Stimulated activated CD4-positive, alpha-beta T cell treated with anti-CD3 and anti-CD28 coated beads, Interleukin-2, amount 100 ng/mL, for 24 hours (primary cell): ENCODE results near the gene MEIOSIN.
"Not testable (repeated sequence)": the region's sequence is repeated elsewhere in the genome, so short reads cannot be mapped to it uniquely, and the experiment has no call there.

Source experiments
- DNase-seq, 2 donors: peaks; one replicate each; pipeline ENCODE4 v3.0.0-alpha.2; 2020

The MEIOSIN gene

GRCh38 chr19:45733160-45733810 lies at the start of gene MEIOSIN:
Gene MEIOSIN (plus strand): TSS chr19:45733439. CDS start chr19:45735377, 1,938 bp downstream.
- DNase-seq = no peak

DNA sequence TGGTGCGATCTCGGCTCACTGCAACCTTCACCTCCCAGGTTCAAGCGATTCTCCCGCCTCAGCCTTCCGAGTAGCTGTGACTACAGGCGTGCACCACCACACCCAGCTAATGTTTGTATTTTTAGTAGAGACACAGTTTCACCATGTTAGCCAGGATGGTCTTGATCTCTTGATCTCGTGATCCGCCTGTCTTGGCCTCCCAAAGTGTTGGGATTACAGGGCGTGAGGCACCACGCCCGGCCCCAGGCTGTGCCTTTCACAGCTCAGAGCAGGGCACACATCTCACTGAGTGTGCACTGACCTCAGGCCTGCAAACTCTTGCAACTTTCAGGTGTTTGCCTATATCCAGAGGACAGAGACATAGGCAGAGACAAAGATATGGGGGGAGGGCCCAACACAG lies 48.2 kb upstream of the MEIOSIN start:
- DNase-seq = not testable (repeated sequence)

GRCh38 chr19:45687599-45687998 lies 45.6 kb upstream of the MEIOSIN start:
- DNase-seq = no peak

- DNase-seq = peak; percentile 92 to 93
Observed at GRCh38 chr19:45691516-45692186, 41.6 kb upstream of the MEIOSIN start, which contains the start of gene SNRPD2. Gene SNRPD2 (minus strand): TSS chr19:45691953. CDS start chr19:45691888, 65 bp downstream.

DNA sequence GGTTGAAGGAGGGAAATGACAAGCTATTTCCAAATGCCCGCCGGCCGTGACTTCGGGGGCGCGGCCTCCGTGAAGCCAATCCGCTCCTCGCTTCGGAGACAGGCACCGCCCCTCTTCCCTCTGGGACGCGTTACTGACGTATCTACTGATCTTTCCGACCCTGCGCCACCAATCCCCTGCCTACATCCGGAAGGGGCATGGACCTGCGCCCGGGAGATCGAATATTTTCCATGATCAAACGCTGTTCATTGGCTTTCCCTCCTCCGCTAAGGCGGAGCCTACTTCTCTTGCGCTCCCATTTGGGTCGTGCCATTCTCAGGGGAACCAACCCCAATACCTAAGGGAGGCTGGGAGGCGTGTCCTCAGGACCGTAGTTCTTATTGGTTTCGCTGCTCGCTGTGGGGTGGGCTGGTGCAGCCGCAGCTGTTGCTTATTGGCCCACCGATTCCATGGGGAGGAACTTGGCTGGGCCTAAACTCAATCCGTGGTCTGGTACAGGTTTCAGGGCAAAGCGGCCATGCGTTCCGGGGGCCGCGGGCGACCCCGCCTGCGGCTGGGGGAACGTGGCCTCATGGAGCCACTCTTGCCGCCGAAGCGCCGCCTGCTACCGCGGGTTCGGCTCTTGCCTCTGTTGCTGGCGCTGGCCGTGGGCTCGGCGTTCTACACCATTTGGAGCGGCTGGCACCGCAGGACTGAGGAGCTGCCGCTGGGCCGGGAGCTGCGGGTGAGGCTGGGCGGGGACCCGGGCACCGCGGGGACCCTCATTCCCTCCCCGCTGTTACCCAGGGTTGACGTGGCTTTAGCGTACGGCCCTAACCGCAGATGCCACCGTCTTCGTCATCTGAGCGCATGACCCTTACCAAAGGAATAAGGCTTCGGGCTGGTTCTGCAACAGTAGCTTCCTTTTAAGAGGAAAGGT lies 40.8 kb upstream of the MEIOSIN start, which contains the start of gene QPCTL:
Gene QPCTL, plus strand, starts transcription at position 480 of the 919 bp plus-strand sequence. Its CDS starts 38 bp downstream, at position 518.
- DNase-seq = peak; percentile 96 to 97

GRCh38 chr19:45693106-45693788 lies 40.0 kb upstream of the MEIOSIN start:
- DNase-seq = peak; percentile 87 to 89

DNA sequence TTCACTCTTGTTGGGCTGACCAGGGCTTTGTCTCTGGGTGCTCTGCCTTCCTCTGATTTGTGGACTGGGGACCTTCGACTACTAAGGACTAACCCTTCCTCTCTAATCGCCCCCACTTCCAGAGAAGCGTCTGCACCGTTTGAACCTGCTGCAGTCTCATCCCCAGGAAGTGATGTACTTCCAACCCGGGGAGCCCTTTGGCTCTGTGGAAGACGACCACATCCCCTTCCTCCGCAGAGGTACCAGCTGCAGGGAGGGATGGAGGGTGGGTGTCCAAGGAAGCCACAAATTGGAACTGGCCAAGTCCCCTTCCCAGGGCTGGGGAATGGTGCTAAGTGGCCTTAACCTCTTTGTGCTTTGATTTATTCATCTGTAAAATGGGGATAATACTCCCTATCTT lies 31.6 kb upstream of the MEIOSIN start:
- DNase-seq = no peak

GRCh38 chr19:45705115-45705514 lies 28.1 kb upstream of the MEIOSIN start:
- no peak for DNase-seq

- no peak for DNase-seq
Observed at GRCh38 chr19:45705710-45706415, 27.4 kb upstream of the MEIOSIN start.

GRCh38 chr19:45710356-45711130 lies 22.7 kb upstream of the MEIOSIN start:
- no peak for DNase-seq

- no peak for DNase-seq
Observed at GRCh38 chr19:45711851-45712698, 21.2 kb upstream of the MEIOSIN start.

DNA sequence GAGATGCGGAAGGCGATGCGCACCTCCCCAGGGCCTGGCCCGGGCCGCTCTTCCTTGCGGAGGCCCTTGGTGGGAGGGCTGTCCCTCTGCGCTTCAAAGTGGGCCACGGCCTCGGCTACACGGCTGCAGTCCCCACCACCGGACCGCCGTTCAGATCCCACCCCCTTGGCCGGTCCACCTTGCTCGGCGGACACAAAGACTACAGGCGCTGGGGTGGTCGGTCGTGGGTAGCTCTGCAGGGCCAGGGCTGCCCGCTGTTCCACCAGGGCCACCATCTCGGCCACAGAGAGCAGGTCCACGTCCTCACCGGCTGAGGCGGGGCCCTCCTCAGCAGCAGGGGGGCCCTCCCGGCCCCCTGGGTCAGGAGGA lies 20.6 kb upstream of the MEIOSIN start:
- no peak for DNase-seq

DNA sequence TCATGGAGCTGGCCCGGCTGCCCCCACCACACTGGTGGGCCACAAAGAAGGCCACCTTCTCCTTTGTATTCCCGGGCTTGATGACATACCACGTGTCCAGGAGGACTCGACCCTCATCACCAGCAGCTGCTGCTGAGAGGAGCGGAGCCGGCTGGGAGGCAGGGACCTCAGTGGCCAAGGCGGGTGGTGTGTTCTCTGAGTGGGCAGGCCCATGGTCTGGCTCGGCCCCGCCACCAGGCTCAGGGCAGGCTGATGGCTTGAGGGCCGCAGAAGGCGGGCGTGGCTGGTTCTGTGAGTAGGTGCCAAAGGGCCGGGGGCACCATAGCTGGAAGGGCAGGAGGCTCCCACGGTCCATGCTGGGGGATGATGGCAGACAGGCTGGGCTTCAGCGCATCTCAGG lies 20.1 kb upstream of the MEIOSIN start:
- DNase-seq = no peak

DNA sequence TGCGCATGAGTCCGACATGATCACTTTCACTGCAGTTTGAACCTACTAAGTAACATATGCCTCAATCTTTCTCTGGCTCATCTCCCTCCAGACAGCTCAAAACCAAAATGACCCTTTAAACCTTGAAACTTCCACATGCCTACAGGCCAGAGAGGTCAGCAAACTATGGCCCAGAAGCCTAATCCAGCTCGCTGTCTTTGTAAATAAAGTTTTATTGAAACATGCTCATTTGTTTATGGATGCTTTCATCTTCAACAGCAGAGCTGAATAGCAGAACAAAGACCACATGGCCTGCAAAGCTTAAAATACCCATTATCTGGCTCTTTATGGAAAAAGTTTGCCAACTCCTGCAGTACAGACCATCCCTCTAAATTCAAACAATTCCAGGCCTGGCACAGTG lies 18.1 kb upstream of the MEIOSIN start:
- DNase-seq = no peak

DNA sequence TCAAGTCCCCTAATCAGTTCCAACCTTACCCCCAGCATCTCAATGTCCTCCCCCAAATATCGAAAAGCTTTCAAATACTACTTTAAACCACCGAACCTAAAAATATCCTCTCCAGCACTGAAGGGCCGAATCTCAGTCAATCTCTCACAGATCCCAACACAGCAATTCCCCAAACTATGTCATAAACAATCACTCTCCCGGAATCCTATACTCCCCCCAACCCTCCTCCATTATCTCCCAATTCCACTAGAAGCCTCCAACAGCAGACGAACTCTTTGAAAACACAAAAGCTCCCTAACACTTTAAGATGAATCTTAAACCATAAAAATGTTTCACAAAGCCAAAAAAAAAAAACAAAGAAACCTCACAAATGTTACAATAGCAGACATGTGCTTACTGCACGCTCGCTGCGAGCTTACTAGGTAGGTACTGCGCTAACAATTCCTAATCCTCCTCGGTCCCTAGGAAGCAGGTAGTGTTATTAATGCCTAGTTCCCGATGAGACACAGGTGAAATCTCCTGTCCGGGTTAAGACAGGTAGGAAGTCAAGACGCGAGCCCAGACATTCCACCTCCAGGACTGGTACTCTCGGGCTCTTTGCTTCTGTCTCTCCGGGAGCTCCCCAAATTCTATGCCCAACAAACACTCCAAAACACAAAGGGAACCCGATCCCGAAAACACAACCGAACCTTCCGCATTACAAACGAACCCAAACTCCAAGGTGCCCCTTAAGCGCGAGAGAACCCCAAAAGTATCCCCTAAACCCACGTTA lies 16.7 kb upstream of the MEIOSIN start:
- peak; percentile 26 to 33 for DNase-seq

- DNase-seq = peak; percentile 96 to 97
Observed at GRCh38 chr19:45717131-45717982, 15.9 kb upstream of the MEIOSIN start.

DNA sequence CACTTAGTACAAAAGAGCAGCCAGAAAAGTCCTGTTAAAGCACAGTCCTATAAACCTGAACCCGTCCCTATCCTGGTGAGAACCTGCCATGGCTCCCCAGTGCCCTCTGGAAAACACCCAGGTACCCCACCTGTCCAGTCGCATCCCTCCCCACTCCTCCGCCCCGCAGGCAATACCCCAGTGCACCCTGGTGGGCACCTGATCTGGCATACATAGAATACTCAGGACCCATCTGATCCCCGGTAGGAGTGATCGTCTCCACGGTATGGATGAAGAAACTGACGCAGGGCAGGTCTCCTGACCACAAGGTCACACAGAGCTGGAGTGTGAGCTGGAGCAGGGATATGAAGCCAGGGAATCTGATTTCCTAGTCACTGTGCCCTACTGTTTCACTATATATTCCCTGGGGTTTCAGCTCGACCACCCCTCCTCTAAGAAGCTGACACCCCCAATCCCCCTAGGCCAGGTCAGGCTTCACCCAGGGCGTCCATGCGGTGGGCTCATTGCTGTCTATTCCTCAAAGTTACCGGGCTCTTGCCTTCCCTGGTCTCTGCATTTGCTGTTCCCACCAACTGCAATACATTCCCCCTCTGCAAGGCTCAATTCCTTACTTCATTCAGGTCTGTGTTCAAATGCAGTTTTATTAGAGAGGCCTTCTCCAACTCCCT lies 15.1 kb upstream of the MEIOSIN start:
- no peak for DNase-seq

- DNase-seq = not testable (repeated sequence)
Observed at GRCh38 chr19:45720065-45720464, 13.2 kb upstream of the MEIOSIN start.
